Measurements from ENCODE around the gene KLHL29.

GRCh38 chr2:23435250-23436035 is 50.5 kb downstream of the KLHL29 start:
- TF ChIP-seq CTCF (IDR thresholded peaks at IDR 0.05): no peak
- no peak for TF ChIP-seq POLR2A (IDR thresholded peaks at IDR 0.05)
